NCI-H774 (cell line): ENCODE results near the gene MPG.
A peak's percentile ranks its signal among the peaks of the same experiment; 100 is the strongest.

Experiments
- DNase-seq: peaks from one replicate; lab custom pipeline; 2025; lab: John Stamatoyannopoulos, UW

The MPG gene

DNA sequence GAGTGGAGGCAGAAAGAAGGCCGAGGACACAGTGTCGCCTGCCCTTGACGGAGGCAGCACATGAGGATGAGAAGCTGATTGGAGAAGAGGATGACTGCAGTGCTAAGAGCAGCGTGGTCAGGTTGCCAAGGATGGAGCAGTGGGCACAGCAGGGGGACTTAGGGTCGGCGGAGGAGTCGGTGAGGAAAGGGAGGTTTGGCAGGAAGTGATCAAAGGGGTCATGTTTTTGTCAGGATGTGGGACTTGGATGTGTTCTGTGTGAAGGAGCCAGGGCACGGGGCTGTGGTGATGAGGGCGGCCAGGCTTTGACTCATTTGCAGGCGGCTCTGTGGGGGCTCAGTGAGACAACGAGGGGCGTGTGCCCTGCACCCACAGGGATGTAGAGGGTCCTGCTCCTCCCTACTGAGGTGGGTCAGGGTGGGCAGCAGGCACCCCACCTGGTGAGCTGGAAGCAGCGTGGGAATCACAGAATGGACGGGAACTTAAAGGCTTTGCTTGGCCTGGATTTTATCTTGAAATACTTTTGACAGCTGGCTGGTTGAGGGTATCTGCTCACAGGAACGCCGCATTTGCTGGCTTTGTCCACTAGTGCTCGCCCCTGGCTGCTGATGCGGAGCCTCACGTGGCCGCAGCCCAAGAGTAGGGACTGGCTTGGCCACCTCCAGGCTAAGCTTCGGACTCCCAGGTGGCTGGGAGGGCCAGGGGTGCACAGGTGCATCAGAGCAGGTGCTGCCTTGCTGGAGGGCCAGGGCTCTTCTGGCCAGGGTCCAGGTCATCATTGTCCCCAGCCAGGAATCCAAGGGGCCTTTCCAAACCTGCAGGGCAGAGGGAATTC is 6.0 kb downstream of the MPG start:
- DNase-seq, result no peak

DNA sequence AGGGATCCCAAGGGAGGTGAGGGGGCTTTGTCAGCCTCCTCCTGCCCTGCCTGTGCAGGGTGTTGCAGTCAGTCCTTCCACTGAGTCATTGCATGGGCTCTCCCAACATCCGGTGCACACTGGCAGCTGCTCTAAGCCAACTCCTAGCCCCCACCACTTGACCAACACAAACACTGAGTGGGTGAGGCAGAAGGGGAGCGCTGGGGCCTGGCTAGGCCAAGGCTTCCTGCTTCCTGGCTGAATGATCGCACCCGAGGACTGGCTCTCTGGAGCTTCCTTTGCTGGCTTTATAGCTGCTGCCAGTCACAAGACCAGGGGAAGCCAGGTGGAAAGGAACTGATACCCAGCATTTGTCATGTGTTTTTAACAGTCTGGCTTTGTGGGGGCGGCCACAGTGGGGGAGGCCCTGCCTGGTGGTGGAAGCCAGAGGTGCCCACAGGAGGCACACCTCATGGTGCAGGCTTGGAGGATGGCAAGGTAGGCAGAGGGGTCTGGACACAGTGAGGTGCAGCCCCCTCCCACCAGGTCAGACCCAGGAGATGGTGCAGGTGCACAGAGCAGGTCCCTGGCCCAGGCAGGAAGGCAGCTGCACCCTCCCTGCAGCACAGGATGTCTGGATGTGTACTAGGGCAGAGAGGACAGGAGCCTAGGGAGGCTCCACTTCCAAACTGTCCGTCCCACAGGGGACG is 6.8 kb downstream of the MPG start:
- DNase-seq, result peak; percentile 18

DNA sequence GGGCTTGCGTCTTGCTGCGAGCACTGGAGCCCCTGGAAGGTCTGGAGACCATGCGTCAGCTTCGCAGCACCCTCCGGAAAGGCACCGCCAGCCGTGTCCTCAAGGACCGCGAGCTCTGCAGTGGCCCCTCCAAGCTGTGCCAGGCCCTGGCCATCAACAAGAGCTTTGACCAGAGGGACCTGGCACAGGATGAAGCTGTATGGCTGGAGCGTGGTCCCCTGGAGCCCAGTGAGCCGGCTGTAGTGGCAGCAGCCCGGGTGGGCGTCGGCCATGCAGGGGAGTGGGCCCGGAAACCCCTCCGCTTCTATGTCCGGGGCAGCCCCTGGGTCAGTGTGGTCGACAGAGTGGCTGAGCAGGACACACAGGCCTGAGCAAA is 7.4 kb downstream of the MPG start:
- DNase-seq, result no peak

DNA sequence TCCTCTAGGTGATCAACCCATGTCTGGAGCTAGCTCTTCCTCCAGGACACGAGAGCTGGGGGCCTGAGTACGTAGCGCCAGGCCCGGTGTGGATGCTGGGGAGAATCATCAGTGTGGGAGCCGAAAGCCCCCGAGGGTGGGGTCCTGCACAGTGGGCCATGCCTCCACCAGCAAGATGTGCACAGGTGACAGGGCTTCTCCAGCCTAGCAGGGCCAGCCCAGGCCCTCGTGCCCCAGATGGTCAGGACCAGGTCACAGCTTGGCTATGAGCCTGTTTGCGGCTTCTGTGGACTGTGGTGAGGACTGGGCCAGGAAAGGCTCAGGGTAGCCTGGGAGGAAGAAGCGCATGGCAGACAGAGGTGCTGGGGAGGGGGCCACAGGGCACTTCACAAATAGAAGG is 7.8 kb downstream of the MPG start:
- no peak for DNase-seq

DNA sequence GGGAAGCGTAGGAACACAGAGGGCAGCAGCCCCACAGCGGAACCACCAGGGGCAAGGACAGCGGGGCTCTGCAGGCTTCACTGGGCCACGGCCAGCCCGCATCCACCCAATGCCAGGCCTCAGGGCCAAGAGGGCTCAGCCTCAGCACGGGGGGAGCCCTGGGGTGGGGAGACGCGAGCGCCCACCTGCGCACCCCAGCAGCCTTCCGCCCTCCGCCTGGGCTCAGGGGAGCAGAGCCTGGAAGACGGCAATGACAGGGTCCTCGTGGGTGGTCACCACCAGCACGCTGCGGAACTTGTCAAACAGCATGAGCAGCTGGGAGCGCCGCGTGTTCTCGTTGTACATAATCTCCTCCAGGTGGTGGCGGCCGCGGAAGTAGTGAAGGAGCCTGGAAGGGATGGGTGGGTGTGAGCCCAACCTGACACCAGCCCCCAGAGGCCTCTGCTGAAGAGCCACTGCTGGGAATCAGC is 8.5 kb downstream of the MPG start:
- DNase-seq, result no peak

DNA sequence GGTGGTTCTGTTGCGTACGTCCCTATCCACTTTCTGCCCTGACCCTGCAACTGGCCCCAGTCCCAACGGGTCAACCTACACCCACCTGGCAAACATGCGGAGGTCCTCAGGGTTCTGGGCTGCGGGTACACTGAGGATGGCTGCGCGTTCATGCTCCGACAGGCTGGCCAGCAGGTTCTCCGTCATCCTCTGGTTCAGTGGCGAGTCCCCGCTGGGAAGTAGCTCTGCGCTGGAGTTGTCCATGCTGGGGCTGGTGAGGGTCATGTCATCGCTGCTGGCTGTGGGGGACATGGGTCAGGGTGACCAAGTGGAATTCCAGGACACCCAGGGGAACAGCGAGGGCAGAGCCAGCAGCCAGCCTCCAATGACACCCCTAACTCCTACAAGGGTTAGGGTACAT is 10.6 kb downstream of the MPG start:
- DNase-seq, result no peak

DNA sequence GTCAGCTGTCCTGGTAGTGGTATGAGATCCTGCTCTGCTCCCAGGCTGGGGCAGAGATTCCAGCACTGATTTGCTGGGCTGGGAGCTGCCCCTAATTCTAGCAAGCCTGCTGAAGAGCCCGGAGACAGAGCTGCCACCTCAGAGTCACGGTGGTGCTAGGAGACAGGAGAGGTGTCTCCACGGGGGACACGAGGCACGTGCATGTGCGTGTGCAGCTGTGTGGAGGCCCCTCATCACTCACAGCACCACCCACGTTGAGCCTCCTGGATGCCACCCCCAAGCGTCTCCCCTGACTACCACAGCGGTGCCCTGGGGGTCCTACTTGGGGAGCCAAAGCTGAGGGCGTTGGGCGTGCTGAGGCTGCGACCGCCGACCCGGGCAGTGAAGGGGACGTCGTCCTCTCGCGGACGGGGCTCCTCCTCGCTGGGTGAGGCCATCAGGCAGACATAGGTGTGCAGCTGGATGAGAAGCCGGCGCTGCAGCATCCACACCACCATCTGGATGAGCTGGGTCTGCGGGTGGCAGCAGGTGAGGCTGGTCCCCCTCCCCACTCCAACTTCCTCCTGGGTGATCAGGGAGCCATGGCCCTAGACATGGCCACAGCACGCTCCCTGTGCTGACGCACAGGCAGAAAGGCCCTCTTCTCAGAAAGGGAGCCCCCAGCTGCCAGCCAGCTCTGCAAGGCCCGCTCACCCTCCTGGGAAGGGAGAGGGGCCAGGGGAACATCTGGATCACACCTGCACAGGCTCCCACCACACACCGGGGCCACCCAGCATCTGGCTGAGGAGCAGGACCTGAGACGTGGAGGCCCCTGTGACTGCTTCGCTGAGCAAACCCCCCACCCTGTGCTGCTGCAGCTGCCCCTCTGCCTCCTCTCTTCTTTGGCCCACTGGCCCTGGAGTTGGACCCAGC is 11.6 kb downstream of the MPG start:
- no peak for DNase-seq

DNA sequence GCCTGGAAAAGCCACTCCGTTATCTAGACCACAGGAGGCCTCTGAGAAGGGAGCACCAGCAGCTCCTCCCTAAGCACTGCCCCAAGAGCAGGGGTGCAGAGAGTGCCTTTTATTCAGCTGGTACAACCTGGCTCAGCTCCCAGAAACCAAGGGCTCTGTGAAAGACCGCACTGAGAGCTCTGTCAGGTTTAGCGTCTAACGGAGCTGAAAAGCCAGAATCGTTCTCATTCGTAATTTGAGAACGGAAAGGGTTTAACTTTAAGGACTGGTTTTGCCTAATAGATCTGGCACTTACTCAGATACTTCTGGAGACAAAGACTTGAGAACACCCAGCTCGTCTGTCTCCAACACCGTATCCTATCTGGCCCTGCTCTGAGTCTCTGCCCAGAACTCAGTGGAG is 13.5 kb downstream of the MPG start:
- no peak for DNase-seq

DNA sequence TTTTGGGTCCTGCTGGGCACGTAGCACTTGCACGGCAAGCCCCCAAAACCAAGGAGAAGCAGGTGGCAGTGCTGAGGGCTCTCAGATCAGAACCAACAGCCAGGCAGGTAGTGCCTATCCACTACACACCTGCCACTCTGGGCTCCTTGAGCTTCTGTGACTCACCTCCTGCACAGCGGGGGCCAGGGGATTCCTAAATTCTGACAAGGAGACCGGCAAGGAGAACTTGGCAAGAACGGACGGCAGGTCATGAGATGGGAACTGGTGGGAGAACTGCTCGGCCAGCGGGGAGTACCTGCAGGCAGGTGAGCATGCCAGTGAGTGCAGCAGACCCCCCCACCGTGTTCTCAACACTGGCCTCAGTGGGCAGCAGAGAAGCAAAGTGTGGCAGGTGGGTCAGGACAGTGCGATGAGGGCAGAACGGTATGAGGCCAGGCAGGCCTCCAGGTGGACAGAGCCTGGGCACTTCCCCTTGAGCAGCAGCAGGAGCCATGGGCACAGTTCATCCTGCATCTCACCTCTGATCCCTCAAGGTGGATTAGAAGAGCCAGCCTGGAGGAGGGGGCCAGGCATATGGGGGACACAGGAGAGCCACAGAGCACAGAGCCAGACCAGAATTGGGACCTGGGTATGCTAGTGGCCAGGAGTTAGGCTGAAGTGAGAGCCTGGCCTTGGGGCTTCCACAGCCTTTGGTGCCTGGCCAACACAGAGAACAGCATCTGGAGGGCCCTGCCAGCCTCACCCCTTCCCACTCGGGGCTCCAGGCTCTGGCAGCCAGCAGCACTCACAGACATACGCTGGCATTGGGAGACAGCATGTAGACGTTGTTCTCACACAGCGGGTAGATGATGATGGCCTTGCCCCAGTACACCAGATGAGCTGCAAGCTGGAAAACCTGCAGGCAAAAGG is 14.7 kb downstream of the MPG start:
- DNase-seq, result no peak

DNA sequence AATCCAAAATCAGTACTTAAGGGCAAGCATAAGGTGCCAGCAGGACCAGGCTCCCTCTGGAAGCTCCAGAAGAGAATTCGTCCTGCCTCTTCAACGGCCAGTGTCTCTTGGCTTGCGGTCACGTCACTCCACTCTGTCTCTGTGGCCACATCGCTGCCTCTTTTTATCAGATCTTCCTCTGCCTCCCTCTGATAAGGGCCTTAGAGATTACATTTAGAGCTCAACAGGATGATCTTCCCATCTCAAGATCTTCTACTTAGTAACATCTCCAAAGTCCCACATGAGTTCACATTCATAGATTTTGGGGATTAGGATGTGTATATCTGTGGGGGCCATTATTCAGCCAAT is 16.9 kb downstream of the MPG start:
- no peak for DNase-seq

DNA sequence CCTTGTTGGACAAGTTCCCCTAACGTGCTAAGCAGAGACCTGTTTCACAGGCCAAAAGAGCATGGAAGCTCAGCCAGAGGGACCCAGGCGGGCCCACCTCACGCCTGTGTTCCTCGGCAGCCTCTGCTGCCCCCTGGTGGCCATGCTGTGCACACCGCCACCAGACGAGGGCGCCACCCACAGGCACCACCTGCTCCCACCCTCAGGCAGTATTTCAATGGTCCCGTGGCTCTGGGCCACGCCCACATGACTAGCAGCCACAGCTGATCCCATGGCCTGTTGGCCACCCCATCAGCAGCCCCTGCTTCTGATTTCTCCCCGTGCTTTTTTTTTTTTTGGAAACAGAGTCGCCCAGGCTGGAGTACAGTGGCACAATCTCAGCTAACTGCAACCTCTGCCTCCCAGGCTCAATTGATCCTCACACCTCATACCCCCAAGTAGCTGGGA is 18.9 kb downstream of the MPG start:
- DNase-seq, result peak; percentile 72

DNA sequence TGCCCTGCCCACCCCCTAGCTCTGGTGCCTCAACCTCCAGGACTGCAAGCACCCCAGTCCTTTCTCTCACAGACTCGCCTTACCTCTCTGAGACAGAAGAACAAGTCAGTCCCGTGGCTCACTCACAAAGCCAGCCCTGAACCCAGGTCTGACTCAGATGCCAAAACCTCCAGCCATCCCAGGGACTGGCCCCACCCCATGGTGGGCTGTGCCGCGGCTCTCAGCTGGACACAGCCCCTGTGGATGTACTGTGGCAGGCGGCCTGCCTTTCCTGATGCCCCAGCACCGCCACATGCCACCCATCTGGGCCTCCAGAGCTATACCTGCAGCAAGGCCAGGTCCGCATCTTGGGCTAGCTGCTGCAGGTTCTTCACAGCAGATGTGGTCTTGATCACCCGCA is 19.8 kb downstream of the MPG start:
- no peak for DNase-seq

DNA sequence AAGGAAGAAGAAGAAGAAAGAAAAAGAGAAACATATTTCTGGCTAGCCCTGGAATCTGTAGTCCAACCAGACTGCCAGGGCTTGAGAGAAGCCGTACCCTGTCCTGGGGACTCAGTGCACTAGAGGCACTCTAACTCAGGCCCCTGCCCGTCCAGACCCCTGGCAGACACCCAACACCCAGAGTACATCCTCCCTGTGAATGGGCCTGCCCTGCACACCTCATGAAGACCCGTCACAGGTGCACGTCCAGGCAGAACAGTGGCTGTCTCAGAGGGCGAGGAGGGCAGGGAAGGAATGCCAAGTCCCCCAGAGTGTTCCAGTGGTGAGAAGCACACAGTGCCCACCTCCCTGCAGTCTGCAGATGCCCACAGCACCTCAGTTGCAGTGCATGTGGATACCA is 23.0 kb downstream of the MPG start:
- no peak for DNase-seq

DNA sequence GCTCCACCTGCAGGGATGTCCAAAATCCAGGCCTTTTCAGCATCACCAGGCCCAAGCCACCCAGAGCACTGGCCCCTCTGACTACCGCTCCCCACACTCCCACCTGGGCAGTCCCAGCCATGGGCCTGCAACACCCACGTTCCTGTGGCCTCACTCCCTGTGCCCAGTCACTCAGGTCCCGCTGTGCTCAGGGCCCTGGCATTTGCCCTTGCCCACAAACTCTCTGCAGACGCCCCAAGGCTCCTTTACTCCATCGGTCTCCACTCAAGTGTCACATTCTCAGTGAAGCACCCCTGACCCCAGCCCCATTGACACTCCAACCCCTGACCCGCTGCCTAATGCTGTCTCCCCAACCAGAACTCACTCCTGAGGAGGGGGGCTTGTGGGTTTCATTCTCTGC is 23.6 kb downstream of the MPG start:
- DNase-seq, result no peak

DNA sequence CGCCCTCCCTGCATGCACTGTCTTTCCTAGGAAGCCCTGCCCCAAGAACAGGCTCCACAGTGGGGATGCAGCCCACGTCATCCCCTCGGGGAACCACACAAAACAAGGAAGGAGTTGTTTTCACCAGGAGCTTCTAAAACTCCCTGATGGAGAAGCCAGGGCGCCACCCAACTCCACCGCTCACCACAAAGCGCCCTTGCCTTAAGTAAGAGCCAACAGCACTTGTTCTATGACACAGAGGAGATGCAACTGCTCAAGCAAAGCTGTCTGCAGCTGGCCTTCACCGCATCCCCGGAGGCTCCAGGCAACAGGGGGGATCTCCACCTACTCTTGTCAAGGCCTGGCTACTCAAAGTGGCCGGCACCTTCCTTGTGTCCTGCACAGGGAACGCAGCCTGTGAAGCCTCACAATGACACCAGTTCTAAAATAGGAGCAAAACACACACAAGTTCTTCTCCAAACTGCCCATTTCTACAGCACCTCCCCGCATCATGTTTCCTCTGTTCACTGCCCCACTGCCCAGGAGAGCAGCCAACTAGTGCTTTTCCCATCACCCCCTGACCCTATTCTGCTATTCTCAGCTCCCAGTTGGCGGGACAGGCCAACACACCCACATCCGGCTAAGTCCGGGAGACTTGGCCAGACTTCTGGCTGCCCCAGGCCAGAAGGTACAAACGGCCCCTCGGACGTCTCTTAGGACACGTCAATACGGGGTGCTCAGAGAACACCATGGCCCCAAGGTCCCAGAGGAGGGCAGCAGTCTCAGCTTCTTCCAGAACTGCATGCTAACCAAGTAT is 24.2 kb downstream of the MPG start:
- DNase-seq, result no peak

DNA sequence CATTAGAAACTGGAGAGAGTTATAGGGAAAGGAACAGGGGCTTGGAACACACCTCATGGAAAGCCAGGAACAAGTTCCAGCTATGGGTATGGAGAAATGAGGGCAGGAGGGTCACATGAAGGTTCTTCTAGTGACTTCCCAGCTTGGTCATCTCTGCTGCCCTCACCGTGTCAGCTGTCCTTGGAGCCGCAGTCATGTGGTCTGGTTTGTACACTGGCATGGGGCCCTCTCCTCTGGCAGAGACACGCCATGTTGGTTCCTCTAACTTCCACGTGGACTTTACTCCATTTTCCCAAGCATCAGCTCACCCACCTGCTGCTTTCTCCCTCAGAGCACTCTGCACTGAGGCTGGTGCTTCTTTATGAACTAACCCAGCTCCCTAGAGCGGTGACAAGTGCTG is 26.3 kb downstream of the MPG start:
- DNase-seq, result no peak

DNA sequence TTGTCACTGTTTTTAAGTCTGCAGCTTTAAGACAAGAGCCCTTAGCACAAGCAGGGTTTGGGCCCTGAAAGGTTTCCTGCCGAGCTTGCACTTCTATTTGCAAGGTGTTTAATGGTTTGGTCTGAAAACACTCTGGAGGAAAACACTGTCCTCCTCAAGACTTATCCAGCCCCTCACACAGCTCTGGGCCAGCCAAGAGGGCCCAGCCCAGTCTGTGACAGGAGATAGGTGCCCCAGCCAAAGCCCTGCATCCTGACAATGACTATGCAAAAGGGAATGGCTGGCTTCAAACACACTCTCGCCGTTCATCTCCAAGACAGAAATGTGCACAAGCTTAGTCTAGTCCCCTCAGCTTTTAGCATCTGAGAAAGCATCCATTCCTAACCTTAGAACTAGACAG is 26.9 kb downstream of the MPG start:
- DNase-seq, result no peak

DNA sequence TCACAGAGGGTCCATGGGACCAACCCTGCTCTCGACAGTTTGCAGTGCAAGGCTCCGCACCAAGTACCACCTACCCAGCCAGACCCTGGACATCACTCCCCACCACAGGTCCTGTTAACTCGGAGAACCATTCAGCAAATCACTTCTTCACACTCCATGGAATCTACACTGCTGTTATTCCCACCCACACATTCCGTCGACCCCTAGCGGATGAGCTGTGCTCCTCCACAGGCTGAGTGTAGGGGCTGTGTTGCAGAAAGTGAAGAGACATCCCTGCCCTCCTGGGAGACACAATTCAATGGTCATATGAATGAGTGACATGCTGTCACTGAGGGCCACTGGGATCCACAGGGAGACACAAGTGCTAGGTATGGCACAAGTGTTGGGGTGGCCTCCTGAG is 27.5 kb downstream of the MPG start:
- no peak for DNase-seq

DNA sequence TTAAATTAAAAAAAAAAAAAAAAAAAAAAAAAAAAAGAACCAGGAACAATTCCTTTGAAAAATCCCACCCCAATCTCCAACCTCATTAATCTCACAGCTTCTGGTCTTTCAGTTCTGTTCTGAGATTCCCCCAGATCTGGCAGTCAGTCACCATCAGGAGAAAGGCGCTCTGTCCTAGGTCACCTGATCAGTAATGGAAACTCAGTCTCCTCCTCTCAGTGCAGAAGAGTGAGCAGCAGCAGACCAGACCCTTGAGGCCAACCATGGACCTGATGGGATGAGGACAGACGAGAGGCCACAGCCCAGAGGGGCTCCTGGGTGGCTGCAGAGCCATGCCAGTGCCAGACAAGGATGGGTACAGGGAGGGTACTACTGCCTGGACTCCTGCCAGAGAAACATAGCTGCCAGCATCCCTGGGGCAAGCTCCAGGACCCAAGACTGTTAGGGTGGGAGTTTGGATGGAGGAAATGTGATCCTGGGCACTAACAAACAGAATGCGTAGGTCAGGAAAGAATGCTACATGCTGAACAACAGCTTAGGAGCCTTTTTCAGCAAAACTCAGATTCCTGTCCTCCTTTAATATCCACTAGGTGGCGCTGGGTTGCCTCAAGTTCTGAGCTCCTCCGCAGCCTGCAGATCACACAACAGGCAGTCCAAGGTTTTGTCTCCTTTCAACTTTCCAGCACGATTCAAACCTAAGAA is 28.7 kb downstream of the MPG start:
- DNase-seq, result peak; percentile 10
